AG20443 (cell line): Measurements from ENCODE around the gene DUSP2.

ENCODE experiments used
- DNase-seq: peaks from one replicate; pipeline ENCODE4 v3.0.0; 2012; ENCODE audit warnings: low spot score, mixed read lengths

The DUSP2 gene

DNA sequence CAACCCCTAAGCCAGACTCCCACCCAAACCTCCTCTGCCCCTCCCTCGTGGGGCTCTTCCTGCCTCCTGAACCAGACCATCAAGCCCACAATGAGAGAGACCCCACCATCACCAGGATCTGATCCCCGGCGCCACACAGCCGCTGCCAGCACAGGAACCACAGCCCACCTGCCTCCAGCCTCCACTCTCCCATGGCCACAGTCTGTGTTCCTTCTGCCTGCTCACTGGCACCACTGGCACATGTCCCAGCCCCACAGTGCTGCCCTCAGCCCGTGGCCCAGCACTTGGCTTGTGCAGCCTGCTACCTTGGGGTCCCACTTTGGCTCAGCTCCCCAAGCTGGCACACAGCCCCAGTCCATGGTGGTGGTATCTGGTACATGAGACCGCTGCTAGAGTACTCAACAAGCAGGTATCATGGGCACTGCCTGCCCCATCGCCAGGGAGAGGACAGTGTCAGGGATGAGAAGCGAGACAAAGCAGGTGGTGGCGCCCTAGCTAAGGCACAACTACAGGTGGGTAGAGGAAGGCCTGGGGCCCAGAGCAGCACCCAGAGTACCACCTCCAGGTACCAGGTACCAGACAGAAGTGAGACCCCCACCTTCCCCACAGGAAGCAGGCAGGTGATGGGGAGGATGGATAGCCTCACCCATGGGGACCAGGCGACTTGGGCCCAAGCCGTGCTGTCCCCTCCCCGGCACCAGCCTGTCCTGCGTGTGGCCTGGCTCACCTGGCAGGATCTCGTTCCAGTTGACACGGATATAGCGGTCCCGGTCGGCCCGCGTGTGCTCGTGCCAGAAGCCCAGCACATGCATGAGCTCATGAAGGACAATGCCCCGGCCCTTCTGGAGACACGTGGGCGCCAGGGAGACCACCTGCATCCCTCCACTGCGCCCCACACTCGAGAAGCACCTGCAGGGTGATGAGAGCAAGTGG is 13.2 kb downstream of the DUSP2 start:
- no peak for DNase-seq

DNA sequence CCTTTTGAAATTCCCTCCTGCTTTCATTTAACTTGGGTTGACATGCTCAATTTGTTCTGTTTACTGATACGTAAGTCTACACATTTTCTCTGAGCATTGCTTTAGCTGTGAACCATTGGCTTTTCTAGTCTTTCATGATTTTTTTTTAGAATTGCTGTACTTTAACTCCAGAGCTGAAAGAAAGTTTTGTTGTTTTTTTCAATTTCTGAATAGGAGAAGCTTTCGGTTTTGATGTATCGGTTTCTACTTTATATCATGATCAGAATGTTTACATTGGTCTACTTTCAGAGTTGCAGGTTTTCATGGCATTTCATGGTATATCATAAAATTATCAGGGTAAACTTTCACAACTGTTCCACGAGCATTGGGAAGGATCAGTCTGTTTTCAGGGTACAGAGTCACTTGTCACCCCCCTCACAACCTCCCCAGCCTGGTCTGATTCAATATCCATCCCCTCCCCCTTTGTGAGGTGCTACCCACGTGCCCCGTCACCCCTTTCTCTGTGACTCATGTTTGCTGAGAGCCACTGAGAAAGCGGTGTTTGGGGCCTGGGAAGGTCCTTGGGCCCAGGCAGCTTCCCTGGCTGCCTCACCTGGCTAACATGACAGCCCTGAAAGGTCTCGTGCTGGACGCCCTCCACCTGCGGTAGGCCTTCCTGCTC is 14.0 kb downstream of the DUSP2 start:
- no peak for DNase-seq

DNA sequence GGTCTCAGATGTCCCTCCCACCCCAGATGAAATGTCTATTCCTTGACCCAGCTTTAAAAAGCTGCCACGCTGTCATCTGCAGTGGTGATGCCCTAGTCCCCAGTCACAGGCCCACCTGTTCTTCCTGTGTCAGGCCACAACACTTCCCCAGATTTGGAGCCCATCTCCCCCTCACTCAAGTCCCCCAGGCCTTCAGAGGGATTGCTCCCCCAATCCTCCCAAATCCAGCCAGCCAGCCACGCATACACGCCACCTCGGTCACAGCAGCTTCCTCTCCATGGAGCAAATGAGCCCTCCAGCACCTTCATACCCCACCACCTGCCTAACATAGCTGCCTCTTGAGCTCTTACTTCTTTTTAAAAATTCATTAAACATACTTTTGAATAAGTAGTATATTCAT is 14.8 kb downstream of the DUSP2 start:
- DNase-seq: no peak

DNA sequence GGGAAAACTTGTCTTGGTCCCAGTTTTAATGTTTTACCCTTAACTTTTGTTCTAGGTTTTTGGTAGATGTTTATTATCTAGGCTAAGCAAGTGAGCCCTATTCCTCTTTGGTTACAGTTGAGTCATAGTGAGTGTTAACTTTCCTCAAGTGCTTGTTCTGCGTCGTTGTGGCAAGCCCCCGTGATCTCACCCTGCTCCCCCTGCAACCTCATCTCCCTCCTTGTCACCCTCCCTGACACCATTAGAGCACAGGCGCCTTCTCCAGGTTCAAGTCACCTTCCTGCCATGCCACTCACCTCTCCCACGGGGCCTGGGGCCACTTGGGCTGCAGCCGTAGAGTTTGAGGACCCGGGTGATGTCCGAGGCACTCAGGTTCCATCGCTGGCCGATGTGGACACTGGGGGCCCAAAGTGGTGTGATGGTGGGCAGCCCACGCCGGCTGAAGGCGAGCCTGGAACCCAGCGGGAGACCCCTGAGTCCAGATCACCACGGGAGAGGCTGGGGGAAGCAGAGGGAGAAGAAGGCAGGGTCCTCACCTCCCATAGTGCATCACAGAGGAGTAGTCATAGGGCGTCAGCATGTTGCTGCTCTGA is 15.6 kb downstream of the DUSP2 start:
- no peak for DNase-seq

DNA sequence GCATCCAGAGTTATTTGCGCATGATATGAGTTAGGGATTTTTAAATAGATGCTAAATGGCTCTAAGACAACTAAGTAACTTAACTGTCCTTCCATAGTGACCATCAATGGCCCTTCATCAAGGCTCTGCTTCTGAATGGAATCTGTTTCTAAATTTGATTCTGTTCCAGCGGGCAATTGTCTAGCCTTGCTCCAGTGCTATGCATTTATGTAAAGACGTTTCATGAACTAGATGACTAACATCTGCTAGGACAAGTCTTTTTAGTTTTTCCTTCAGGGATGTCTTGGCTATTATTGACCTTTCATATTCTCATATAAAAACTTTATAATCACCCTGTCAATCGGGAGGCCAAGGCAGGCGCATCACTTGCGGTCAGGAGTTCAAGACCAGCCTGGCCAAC is 16.8 kb downstream of the DUSP2 start:
- DNase-seq: no peak

DNA sequence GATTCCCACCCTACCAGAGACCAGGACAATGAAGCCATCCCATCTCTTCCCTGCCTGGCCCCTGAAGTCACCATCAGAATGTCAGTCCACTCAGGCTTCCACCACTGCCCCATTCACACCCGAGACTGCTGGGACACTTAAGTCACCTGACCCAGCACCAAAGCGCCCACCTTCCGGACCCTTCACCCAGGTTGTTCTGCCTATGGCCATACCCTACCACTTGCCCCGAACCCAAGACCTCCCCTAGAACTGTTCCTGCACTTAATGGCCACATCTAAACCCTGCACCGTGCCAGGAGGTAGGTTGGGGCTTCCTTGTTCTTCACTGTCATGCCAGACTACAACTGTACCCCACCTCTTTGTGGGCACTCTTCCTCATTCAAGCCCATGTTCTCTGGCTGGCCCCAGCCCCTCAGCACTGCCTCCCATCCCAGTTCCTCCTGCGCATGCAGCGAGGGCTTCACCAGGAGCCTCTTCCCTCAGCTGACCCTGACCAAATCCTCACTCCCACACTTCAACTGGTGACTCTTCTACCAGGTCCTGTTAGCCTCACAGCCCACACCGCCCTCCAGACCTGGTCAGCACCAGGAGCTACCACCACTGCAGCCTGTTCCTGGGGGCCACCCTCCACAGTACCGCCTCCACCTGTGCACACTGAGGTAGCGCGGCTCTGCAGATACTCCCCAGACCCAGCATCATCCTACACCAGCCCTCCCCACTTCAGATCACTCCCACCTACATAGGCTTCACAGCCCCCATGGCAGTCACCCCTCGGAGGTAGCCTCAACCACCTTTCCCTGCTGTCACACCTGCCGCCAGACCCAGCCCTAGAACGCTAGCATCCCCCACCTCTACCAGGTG is 20.6 kb downstream of the DUSP2 start:
- no peak for DNase-seq

DNA sequence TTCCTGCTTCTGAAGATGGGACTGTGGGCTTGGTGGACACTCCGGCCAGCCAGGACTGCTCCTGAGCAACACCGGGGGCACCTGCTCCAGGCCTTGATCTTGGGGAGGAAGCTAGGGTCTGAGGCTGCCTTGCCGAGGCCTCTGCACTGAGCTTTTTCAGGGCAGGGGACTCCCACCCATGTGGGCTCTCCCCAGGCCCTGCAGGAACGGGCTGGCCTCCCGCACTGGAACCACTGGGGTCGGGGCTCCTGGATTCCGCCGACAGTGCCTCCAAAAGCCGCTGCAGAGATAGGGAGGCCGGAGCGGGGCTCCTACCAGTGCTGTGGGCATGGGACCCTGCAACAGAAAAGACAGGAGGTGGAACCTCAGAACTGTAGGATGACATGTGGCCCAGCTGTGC is 21.3 kb downstream of the DUSP2 start:
- no peak for DNase-seq

DNA sequence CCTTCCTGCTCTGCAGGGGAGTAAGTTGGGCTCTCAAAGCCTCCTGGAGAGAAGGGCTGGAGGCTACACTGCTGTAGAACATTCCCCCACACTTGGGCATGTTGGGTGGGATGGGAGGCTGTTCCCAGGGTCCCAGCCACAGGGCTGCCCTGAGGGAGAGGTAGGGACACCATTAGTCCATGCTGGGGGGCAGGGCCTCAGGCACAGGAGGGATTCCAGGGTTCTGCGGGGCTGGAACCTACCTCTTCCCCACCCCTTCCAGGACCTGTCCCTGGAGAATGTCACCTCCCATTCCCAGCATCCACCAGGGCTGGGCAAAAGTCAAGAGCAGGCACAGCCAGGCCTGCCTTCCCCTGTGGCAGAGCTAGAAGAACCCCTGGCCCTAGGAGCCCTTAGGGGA is 21.9 kb downstream of the DUSP2 start:
- DNase-seq: no peak

DNA sequence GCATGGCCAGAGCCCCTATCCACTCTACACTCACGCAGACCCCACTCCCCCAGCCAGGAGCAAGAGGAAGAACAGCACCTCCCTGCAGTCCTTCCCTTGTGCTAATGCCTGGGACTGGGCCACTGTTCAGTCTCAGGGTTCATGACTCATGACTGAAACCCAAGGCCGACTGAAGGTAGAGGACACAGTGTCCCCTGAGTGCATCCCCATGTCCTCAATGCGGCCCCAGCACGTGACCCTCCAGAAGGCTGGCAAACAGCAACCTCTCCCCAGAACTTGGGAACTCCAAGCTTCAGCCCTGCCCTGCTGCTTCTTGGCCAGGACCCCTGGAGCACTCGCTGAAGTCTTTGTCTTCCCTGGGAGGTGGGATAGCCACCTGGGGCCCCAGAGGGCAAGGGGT is 22.8 kb downstream of the DUSP2 start:
- no peak for DNase-seq

DNA sequence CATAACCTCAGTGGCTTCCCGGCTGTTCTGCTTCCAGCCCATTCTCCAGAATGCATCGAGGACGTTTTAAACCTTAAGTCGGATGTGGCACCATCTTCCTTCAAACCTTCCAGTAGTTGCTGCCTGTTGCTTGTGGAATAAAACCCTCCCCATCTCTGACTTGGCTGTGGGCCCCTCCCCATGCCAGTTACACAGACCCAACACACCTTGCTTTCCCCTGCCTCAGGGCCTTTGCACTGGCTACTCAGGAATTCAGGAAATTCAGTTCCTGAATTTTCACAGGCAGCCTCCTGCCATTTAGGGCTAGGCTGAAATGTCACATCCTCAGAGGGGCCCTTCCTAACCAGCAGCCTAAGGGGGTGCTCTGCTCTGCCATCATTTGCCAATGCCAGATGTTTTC is 23.8 kb downstream of the DUSP2 start:
- DNase-seq: no peak

DNA sequence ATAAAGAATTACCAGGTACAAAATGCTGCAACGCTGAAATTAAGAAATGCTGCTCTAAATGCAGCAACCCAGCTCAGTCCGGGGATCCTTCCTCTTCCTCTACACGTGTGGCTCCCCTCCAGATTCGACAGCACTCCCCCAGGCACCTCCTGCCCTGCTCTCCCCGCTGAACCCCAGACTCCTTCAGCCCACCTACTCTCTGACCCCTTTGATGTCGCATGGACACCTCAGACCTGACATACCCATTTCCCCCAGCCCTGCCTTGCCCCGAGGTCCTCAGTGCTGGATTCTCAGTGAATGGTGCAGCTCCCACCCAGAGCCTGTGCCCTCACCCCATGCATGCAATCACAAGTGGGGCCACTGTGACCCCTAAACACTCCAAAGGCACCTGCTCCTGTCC is 24.2 kb downstream of the DUSP2 start:
- no peak for DNase-seq

DNA sequence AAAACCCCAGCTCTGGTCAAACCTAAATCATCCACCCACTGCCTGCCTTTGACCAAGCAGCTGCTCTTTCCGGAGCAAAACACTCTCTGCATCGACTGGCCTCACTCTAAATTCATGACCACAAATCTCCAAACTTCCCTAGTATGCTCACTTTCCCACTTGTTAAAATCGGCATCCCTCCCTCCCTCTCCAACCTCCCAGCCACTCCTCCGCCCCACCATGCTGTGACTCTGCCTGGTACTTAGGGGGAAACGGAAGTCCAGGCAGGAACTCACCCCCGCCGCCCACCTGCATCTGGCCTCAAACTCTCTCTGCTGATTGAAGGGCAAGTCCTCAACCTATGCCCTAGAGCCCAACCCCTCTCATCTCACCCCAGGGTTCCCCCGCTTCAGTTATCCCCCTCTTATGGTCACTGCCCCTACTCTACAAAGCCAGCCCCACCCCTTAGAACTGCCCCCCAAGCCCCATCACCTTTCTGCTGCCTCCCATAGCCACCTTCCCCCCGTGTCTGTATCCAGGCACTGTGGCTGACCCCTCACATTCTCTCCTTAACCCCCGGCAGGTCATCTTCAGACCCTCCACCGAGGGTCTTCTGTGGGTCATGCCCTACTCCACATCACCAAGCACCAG is 25.0 kb downstream of the DUSP2 start:
- DNase-seq: no peak

DNA sequence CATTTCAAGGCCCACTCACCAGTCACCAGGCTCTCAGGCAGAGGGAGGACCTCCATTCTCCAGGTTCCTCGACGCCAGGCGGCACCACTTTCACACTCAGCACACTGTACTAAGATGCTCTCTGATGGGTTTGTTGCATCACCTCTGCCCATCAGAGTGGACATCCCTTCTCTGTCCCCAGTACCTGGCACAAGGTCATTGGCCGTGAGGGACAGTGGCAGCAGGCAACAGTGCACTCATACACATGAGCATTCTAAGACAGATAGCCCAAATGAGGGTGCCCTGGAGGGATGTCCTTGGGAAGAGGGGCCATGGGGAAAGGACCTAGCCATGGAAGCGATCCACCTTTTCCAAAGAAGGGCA is 25.9 kb downstream of the DUSP2 start:
- no peak for DNase-seq

DNA sequence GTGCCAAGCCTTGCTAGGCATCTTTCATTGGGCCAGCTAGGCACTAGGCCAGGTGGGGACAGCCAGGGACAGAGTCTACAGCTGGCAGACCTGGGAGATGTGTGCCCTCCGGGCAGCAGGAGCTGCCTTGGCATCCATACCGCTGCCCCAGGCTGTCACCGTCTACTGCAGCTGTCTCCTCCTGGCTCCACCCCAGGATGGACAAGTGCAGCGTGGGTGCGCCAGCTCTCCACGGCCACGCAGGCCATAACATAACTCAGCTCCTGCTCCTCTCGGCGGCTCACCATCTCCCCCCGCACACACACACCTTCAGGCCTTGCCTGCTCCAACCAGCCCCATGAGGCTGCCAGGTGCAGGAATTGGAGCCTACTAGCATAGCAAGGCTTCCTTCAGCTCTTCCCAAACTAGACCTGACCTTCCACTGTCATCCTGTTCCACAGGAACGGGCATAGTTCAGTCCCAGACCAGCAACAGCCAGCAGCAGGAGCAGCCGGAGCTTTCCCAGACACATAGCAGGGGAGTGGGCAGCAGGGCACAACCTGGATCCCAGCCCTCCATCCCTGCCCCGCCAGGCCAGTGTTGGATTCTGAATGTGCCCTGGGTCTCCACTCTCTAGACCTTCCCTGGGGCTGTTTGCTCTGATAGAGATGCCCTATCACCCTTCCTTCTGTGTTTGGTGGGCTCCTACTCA is 26.4 kb downstream of the DUSP2 start:
- DNase-seq: no peak

DNA sequence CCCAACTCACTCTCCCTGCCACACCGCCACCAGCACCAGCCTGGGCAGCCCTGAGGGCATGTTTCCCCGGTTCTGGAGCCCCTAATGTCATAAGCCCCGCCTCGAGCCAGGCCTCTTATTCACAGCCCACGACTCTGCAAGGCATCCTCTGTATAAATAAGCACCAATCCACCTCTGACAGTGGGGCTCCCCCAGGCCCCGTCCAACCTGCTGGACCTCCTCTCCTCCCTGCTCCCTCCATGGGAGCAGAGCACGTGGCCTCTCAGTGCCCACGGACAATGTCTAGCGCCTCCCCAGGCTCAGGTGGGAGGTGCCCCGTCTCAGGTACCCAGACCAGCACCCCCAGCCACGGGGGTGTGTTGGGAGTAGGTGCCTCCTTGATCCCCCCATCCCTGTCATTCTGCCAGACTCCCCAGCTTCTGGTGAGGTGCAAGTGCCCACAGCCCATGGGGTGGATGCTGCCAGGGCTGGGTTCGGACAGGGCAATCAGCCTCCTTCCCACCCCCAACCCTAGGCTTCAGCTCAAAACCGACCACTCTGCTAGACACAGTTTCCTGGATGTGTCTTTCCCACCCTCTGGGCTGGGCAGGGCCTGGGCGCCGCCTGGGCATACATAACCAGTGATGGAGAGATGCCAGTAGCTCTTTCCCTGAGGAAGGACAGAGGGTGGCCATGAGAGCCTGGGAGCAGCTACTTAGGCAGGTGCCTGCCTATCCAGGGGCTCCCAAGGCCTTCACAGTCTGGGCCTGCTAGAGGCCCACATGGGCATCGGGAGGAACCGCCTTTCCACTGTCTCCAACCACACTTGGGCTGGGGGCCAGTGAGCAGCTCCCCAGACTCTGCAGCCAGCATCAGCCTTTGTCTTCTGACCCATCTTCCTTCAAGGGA is 27.3 kb downstream of the DUSP2 start:
- no peak for DNase-seq

DNA sequence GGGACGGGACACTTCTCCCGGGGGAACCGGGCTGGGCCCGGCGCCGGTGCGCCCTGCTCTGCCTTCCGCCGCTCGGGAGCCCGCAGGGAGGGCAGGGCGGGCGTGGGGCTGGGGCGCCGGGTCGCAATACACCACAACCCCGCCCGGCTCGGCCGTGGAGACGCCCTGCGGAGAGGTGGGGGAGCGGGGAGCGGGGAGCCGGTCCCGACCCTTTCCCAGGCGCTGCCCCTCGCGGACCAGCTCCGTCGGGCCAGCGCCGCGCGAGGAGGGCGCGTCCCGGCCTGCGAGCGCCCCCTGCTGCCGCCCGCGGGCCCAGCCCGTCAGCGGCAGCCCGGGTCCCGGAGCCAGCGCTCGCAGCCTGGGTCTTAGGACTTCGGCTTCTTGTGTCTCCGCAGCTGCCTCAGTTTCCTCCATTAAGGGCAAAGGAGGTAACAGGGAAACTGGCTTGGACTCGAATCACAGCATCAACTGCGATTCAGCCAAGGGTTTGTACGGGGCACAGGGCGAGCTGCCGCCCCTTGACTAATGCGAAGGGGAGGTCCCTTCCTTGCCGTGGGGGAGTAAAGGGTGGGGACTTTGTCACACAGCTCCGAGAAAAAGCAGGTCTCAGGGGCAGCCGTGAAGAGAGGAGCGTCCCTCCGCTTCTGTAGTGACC is 28.2 kb downstream of the DUSP2 start:
- peak; percentile 96 for DNase-seq

DNA sequence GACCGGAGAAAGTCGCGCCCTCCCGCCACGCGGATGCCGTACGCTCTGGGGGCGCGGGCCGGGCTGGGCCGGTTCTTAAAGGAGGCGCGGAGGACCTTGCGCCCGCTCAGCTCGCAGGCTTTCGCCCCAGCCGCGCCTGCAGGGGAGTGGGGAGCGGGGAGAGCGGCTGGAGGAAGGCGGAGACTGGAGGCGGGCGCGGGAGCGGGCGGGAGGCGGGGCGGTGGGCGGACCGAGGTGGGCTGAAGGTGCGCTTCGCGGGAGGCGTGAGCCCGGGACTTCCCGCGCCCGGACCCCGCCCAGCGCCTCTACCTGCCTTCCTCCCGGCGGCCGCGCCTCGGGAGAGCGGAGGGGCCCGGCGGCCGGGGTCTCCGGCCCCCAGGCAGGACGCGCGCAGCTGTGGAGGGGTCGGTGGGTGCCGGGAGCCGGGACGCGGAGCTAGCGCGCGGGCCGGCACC is 28.8 kb downstream of the DUSP2 start, which contains the start of gene ADRA2B:
Gene ADRA2B (minus strand): TSS at position 148 of the 455 bp plus-strand sequence. CDS start 422 bp downstream, outside the sequence.
- peak; percentile 50 for DNase-seq

DNA sequence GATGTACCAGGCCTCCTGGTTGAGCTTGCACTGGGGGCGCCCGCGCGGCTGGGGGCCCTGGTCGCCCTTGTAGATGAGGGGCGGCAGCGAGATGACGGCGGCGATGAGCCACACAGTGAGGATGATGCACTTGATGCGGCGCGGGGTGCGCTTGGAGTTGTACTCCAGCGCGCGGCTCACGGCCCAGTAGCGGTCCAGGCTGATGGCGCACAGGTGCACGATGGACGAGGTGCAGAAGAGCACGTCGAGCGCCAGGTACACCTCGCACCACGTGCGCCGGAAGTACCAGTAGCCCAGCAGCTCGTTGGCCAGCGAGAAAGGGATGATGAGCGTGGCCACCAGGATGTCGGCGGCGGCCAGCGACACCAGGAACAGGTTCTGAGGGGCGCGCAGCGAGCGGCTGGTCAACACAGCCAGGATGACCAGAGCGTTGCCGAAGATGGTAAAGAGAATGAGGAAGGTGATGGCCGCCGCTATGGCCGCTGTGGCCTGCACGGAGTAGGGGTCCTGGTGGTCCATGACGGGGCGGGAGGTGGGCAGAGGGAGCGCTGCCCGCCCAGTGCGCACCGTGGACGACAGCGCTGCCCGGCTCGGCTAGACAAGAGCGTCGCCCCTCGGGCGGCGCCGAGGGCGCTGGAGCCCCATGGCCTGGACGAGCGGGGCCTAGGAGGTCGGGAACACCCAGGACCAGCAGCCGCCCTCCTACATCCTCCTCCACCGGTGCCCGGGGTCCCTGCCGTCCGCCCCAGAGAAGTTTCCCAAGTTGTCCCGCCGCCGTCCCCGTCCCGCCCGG is 29.4 kb downstream of the DUSP2 start:
- DNase-seq: no peak
